Measurements from ENCODE around the gene TTPAL.

DNA sequence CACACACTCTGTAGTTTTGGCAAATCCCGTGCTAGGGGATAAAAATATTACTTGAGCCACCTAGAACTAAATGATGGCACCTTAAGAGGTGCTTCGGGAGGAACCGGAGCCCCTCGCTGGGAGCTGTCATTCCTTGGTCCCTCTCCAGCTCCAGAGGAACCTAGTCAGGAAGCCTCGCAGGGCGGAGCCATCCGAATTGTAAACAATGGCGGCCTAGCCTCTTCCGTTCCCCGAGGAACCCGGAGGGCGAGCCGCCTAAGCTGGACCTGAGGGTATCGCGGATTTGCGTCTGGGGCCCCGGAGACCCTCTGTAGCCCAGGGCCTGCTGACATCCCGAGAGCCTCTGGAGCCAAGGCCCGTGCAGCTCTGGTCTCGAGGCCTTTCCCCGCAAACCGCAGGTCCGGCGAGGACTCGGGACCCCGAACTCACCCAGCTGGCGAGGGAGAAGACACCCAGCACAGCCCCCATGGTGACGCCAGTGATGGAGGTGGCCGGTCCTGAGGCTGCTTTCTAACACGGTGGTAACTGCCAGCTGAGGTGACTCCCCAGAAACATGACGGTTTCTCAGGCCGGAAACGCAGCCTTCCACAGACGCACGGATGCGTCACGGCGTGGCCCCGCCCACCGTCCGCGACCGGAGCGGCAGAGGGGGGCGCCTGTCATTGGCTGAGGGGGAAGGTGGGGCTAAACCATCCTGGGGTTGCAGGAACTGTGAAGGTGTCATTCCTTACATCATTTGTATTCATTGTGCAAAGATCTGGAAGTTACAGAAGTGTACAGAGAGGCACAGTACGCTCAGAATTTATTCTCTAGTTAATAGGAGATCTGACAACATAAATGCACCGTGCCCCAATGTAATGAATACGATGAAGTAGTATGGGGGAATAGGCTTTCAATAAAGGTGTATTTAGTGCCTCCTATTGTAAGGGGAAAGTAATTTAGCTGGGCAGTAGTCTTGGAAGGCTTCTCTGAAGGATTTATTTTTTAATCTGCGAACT lies 46.1 kb downstream of the TTPAL start, which contains the start of gene SERINC3:
- TF ChIP-seq, protein P1, sequence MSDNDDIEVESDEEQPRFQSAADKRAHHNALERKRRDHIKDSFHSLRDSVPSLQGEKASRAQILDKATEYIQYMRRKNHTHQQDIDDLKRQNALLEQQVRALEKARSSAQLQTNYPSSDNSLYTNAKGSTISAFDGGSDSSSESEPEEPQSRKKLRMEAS (IDR thresholded peaks at IDR 0.05): peak; percentile 58
- TF ChIP-seq, protein P2, sequence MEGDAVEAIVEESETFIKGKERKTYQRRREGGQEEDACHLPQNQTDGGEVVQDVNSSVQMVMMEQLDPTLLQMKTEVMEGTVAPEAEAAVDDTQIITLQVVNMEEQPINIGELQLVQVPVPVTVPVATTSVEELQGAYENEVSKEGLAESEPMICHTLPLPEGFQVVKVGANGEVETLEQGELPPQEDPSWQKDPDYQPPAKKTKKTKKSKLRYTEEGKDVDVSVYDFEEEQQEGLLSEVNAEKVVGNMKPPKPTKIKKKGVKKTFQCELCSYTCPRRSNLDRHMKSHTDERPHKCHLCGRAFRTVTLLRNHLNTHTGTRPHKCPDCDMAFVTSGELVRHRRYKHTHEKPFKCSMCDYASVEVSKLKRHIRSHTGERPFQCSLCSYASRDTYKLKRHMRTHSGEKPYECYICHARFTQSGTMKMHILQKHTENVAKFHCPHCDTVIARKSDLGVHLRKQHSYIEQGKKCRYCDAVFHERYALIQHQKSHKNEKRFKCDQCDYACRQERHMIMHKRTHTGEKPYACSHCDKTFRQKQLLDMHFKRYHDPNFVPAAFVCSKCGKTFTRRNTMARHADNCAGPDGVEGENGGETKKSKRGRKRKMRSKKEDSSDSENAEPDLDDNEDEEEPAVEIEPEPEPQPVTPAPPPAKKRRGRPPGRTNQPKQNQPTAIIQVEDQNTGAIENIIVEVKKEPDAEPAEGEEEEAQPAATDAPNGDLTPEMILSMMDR (IDR thresholded peaks at IDR 0.05; ENCODE audit: low read depth, low read length, missing input control): no peak
- TF ChIP-seq YY1 (IDR thresholded peaks at IDR 0.05) (peak; percentile 96), GABPA (IDR thresholded peaks at IDR 0.05 in 1 of 2, conservative IDR thresholded peaks at IDR 0.05 in 1 of 2) (peak; percentile 62 to 90), TAF1 (conservative IDR thresholded peaks at IDR 0.05) (no peak), RXRA (IDR thresholded peaks at IDR 0.05) (peak; percentile 61 to 79), RAD21 (IDR thresholded peaks at IDR 0.05) (peak; percentile 9 to 40), JUND (IDR thresholded peaks at IDR 0.05) (peak; percentile 81 to 93), HNF4A (conservative IDR thresholded peaks at IDR 0.05) (peak; percentile 24 to 33), SP1 (IDR thresholded peaks at IDR 0.05) (peak; percentile 92)
- TF ChIP-seq, protein P3, sequence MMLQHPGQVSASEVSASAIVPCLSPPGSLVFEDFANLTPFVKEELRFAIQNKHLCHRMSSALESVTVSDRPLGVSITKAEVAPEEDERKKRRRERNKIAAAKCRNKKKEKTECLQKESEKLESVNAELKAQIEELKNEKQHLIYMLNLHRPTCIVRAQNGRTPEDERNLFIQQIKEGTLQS (IDR thresholded peaks at IDR 0.05): peak; percentile 35
